GM21576 (cell line): Measurements from ENCODE around the gene BABAM2.

ENCODE experiments used
- ATAC-seq: cut with Tn5 transposase; IDR thresholded peaks from one replicate; pipeline ENCODE4 v1.9.1; 2021; ENCODE audit warnings: mild to moderate bottlenecking, moderate library complexity; ENCODE audit not compliant: unreplicated experiment

Gene BABAM2

GRCh38 chr2:28270456-28271152, 380.1 kb downstream of the BABAM2 start:
- no peak for ATAC-seq

- ATAC-seq, result no peak
These were observed 380.8 kb downstream of the BABAM2 start for GRCh38 chr2:28271231-28271918.

- ATAC-seq, result no peak
These were observed 381.4 kb downstream of the BABAM2 start for GRCh38 chr2:28271919-28272250.

- no peak for ATAC-seq
These were observed 383.2 kb downstream of the BABAM2 start for GRCh38 chr2:28273751-28274150.

GRCh38 chr2:28274911-28275685, 384.6 kb downstream of the BABAM2 start:
- no peak for ATAC-seq

- ATAC-seq, result peak; percentile 34
These were observed 385.6 kb downstream of the BABAM2 start for GRCh38 chr2:28276076-28276618.

GRCh38 chr2:28276807-28277206, 386.3 kb downstream of the BABAM2 start:
- no peak for ATAC-seq

GRCh38 chr2:28277466-28277865, 386.9 kb downstream of the BABAM2 start:
- no peak for ATAC-seq

GRCh38 chr2:28279371-28279770, 388.8 kb downstream of the BABAM2 start:
- ATAC-seq, result no peak

- ATAC-seq, result no peak
These were observed 390.1 kb downstream of the BABAM2 start for GRCh38 chr2:28280619-28281018.

- ATAC-seq, result no peak
These were observed 391.2 kb downstream of the BABAM2 start for GRCh38 chr2:28281739-28282138.

GRCh38 chr2:28282248-28282647, 391.7 kb downstream of the BABAM2 start:
- no peak for ATAC-seq

- no peak for ATAC-seq
These were observed 392.5 kb downstream of the BABAM2 start for GRCh38 chr2:28282861-28283646.

- no peak for ATAC-seq
These were observed 393.3 kb downstream of the BABAM2 start for GRCh38 chr2:28283861-28284260.

- no peak for ATAC-seq
These were observed 396.1 kb downstream of the BABAM2 start for GRCh38 chr2:28286678-28287077.

GRCh38 chr2:28287256-28287915, 396.9 kb downstream of the BABAM2 start:
- ATAC-seq, result no peak

- no peak for ATAC-seq
These were observed 398.1 kb downstream of the BABAM2 start for GRCh38 chr2:28288620-28289019.

GRCh38 chr2:28291811-28292440, 401.4 kb downstream of the BABAM2 start:
- ATAC-seq, result no peak

- ATAC-seq, result no peak
These were observed 402.0 kb downstream of the BABAM2 start for GRCh38 chr2:28292491-28292890.

GRCh38 chr2:28293416-28293815, 402.9 kb downstream of the BABAM2 start:
- no peak for ATAC-seq
